Effector memory CD4-positive, alpha-beta T cell (primary cell): Measurements from ENCODE around the gene RAB17.

Source experiments
- DNase-seq, 3 donors: peaks; one replicate each; pipeline ENCODE4 v3.0.0-alpha.2; 2020
- H3K27ac ChIP-seq: 2 replicates; pipeline ENCODE4 v1.7.0; 2013; ENCODE audit warnings: mild to moderate bottlenecking, low read length, moderate library complexity; ENCODE audit not compliant: insufficient read depth, poor library complexity, severe bottlenecking
- H3K27me3 ChIP-seq: replicated peaks from 2 replicates; pipeline ENCODE4 v1.7.0; 2013; ENCODE audit warnings: mild to moderate bottlenecking, low read length; ENCODE audit not compliant: insufficient read depth, control insufficient read depth, poor library complexity, severe bottlenecking
- H3K36me3 ChIP-seq: 2 replicates; pipeline ENCODE4 v1.7.0; 2013; ENCODE audit warnings: mild to moderate bottlenecking, low read length, moderate library complexity; ENCODE audit not compliant: control insufficient read depth, insufficient read depth
- H3K4me1 ChIP-seq: 2 replicates; pipeline ENCODE4 v1.7.0; 2013; ENCODE audit warnings: low read length, mild to moderate bottlenecking; ENCODE audit not compliant: control insufficient read depth, insufficient read depth, poor library complexity, severe bottlenecking
- H3K4me3 ChIP-seq: 2 replicates; pipeline ENCODE4 v1.7.0; 2013; ENCODE audit warnings: low read length, low read depth, mild to moderate bottlenecking; ENCODE audit not compliant: insufficient read depth, poor library complexity, severe bottlenecking
- H3K9me3 ChIP-seq: 2 replicates; pipeline ENCODE4 v1.7.0; 2013; ENCODE audit warnings: mild to moderate bottlenecking, low read length, moderate library complexity; ENCODE audit not compliant: control insufficient read depth

RAB17 gene

GRCh38 chr2:237569896-237570295, 20.6 kb downstream of the RAB17 start:
- DNase-seq = no peak
- Histone ChIP-seq H3K27me3 (no peaks in the 10 kb centered on the region), H3K36me3 (no peaks in the 10 kb centered on the region), H3K4me1 (peaks cover 6% of the 10 kb centered on the region), H3K27ac (no peak overlapping the region), H3K4me3 (no peak overlapping the region), H3K9me3 (no peaks in the 10 kb centered on the region)

- H3K27ac ChIP-seq = no peak overlapping the region
- no peaks in the 10 kb centered on the region for H3K27me3 ChIP-seq
- H3K4me3 ChIP-seq = no peak overlapping the region
- H3K36me3 ChIP-seq = no peaks in the 10 kb centered on the region
- no peak for DNase-seq
- peaks cover 6% of the 10 kb centered on the region for H3K4me1 ChIP-seq
- no peaks in the 10 kb centered on the region for H3K9me3 ChIP-seq
Observed at GRCh38 chr2:237569041-237569440, 21.5 kb downstream of the RAB17 start.

- no peaks in the 10 kb centered on the region for H3K9me3 ChIP-seq
- H3K4me3 ChIP-seq = no peak overlapping the region
- H3K27ac ChIP-seq = no peak overlapping the region
- H3K27me3 ChIP-seq = no peaks in the 10 kb centered on the region
- no peak for DNase-seq
- H3K4me1 ChIP-seq = peaks cover 6% of the 10 kb centered on the region
- H3K36me3 ChIP-seq = no peaks in the 10 kb centered on the region
Observed at GRCh38 chr2:237568121-237568660, 22.3 kb downstream of the RAB17 start.

- Histone ChIP-seq H3K36me3 (no peaks in the 10 kb centered on the region), H3K4me3 (no peak overlapping the region), H3K27me3 (no peaks in the 10 kb centered on the region), H3K27ac (no peak overlapping the region), H3K4me1 (peaks cover 6% of the 10 kb centered on the region), H3K9me3 (no peaks in the 10 kb centered on the region)
- no peak for DNase-seq
Observed at GRCh38 chr2:237567276-237568029, 23.1 kb downstream of the RAB17 start.

GRCh38 chr2:237566401-237567235, 23.9 kb downstream of the RAB17 start, which contains the start of gene PRLH:
Gene PRLH, plus strand, starts transcription at chr2:237566574. Its CDS starts 0 bp downstream, at chr2:237566574.
- Histone ChIP-seq H3K4me1 (peaks cover under 1% of the 10 kb centered on the region), H3K36me3 (no peaks in the 10 kb centered on the region), H3K27ac (no peak within 1 kb of the TSS), H3K27me3 (no peaks in the 10 kb centered on the region), H3K9me3 (no peaks in the 10 kb centered on the region), H3K4me3 (no peak within 1 kb of the TSS)
- no peak for DNase-seq

- H3K4me1 ChIP-seq = no peaks in the 10 kb centered on the region
- no peaks in the 10 kb centered on the region for H3K9me3 ChIP-seq
- no peak for DNase-seq
- no peak overlapping the region for H3K27ac ChIP-seq
- H3K36me3 ChIP-seq = no peaks in the 10 kb centered on the region
- no peak overlapping the region for H3K4me3 ChIP-seq
- H3K27me3 ChIP-seq = no peaks in the 10 kb centered on the region
Observed at GRCh38 chr2:237565974-237566373, 24.6 kb downstream of the RAB17 start.

- no peaks in the 10 kb centered on the region for H3K4me1 ChIP-seq
- H3K4me3 ChIP-seq = no peak overlapping the region
- no peaks in the 10 kb centered on the region for H3K27me3 ChIP-seq
- no peak overlapping the region for H3K27ac ChIP-seq
- no peaks in the 10 kb centered on the region for H3K36me3 ChIP-seq
- no peaks in the 10 kb centered on the region for H3K9me3 ChIP-seq
- DNase-seq = no peak
Observed at GRCh38 chr2:237564526-237565131, 25.9 kb downstream of the RAB17 start.

GRCh38 chr2:237563816-237564215, 26.7 kb downstream of the RAB17 start:
- Histone ChIP-seq H3K4me3 (no peak overlapping the region), H3K36me3 (no peaks in the 10 kb centered on the region), H3K4me1 (no peaks in the 10 kb centered on the region), H3K27me3 (no peaks in the 10 kb centered on the region), H3K27ac (no peak overlapping the region), H3K9me3 (no peaks in the 10 kb centered on the region)
- DNase-seq = no peak

GRCh38 chr2:237561221-237561620, 29.3 kb downstream of the RAB17 start:
- Histone ChIP-seq H3K36me3 (no peaks in the 10 kb centered on the region), H3K4me3 (no peak overlapping the region), H3K27ac (no peak overlapping the region), H3K4me1 (peaks cover 5% of the 10 kb centered on the region), H3K9me3 (no peaks in the 10 kb centered on the region), H3K27me3 (no peaks in the 10 kb centered on the region)
- no peak for DNase-seq
